Heart left ventricle (tissue), 13 donors: Measurements from ENCODE around the gene TRMT44.

ENCODE experiments used
- POLR2A ChIP-seq, 2 donors: fragments of 450-650 bp; IDR thresholded peaks; one replicate each; pipeline ENCODE4 v1.6.1; 2017; ENCODE audit warnings: antibody characterized with exemption in 2 of 2, mild to moderate bottlenecking in 2 of 2, moderate library complexity in 2 of 2
- TF ChIP-seq, protein P1 (sequence below), 12 donors: fragments of 200-600 bp; sonication (generic) in 4 of 12; IDR thresholded peaks; one replicate each; pipeline versions ENCODE4 v1.5.0 to v1.8.0; 2018 to 2022; ENCODE audit warnings: antibody characterized with exemption in 12 of 12, mild to moderate bottlenecking in 5 of 12
- donor health status: ischemic (EF 13 %, LVEDD 7.1; RV severe dilation, severe dysfunction).
- donor health status: DM: no; HTN: yes; CAD: no.
- donor health status: DM: no; HTN: no; CAD: no.
- donor health status: ischemic (EF 25% LVEDD 6.9; RV normal size, moderate dysfunction).
- donor health status: ischemic (EF 25% LVEDD 5.7; RV mildly dilated, moderate dysfunction).
- donor health status: ischemic (EF 35%, LVEDD 5.7; RV mildly dilated, moderate dysfunction).
- donor health status: nonischemic (EF 11% LVEDD 7.7; RV severe dilation, severe dysfunction).
- donor health status: DM: yes; HTN: yes; CAD: no.
- donor health status: PGD.
- donor health status: ischemic (EF 29% LVEDD 5.4; RV normal size, mild dysfunction).
- donor health status: nonischemic (EF 23%, LVEDD 6.1; RV moderate dilation, normal function).

DNA sequence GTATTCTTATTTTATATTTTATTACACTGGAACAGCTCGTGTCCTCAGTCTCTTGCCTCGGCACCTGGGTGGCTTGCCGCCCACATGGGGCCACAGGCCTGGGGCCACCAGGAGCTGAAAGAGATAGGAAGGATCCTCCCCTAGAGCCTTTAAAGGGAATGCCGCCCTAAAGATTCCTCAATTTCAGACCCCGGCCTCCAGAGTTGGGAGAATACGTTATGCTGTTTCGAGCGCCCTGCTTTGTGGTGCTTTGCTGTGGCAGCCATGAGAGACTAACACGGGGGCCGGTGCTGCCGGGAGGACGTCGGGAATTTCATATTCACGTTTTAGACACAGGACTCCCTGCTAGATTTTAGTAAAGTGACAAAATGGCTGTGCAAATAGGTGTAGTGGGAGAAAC is 33.3 kb upstream of the TRMT44 start:
- TF ChIP-seq, protein P1, sequence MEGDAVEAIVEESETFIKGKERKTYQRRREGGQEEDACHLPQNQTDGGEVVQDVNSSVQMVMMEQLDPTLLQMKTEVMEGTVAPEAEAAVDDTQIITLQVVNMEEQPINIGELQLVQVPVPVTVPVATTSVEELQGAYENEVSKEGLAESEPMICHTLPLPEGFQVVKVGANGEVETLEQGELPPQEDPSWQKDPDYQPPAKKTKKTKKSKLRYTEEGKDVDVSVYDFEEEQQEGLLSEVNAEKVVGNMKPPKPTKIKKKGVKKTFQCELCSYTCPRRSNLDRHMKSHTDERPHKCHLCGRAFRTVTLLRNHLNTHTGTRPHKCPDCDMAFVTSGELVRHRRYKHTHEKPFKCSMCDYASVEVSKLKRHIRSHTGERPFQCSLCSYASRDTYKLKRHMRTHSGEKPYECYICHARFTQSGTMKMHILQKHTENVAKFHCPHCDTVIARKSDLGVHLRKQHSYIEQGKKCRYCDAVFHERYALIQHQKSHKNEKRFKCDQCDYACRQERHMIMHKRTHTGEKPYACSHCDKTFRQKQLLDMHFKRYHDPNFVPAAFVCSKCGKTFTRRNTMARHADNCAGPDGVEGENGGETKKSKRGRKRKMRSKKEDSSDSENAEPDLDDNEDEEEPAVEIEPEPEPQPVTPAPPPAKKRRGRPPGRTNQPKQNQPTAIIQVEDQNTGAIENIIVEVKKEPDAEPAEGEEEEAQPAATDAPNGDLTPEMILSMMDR (IDR thresholded peaks at IDR 0.05): peak in 1 of 12 donors; percentile 4
- no peak for TF ChIP-seq POLR2A (IDR thresholded peaks at IDR 0.05)
